Glutamatergic neuron (in vitro differentiated cells): ENCODE data around the gene L3MBTL4. TPM values are rescaled to one million over a fixed set of nuclear protein-coding genes. Genes with fewer than 3 reads are reported as not detected.

ENCODE experiments used
- DNase-seq: peaks from one replicate; pipeline ENCODE4 v3.0.0; 2022
- H3K27ac Mint-ChIP-seq: one replicate; pipeline ENCODE4 v1.8.0; 2020; ENCODE audit warnings: mild to moderate bottlenecking, mixed read lengths, inconsistent platforms; ENCODE audit not compliant: unreplicated experiment
- H3K27me3 Mint-ChIP-seq: one replicate; pipeline ENCODE4 v1.8.0; 2020; ENCODE audit warnings: mild to moderate bottlenecking, moderate library complexity, mixed read lengths, inconsistent platforms; ENCODE audit not compliant: unreplicated experiment
- H3K36me3 Mint-ChIP-seq: one replicate; pipeline ENCODE4 v1.8.0; 2020; ENCODE audit warnings: mild to moderate bottlenecking, mixed read lengths, inconsistent platforms; ENCODE audit not compliant: unreplicated experiment
- H3K4me1 Mint-ChIP-seq: one replicate; pipeline ENCODE4 v1.8.0; 2020; ENCODE audit warnings: mild to moderate bottlenecking, low read depth, mixed read lengths, inconsistent platforms; ENCODE audit not compliant: unreplicated experiment
- H3K4me3 Mint-ChIP-seq: one replicate; pipeline ENCODE4 v1.8.0; 2020; ENCODE audit warnings: mild to moderate bottlenecking, mixed read lengths, inconsistent platforms; ENCODE audit not compliant: unreplicated experiment
- H3K9me3 Mint-ChIP-seq: one replicate; pipeline ENCODE4 v1.8.0; 2020; ENCODE audit warnings: mild to moderate bottlenecking, moderate library complexity, mixed read lengths, inconsistent platforms; ENCODE audit not compliant: unreplicated experiment
- total RNA-seq: library from RNA; stranded (reverse); fragmentation: NEBNext Ultra II Directional; extraction: Animal tissue kit (Norgen Biotek cat#: 25700); gene quantifications from one replicate; pipeline ENCODE4 v1.2.1, GENCODE V29; 2021; ENCODE audit not compliant: unreplicated experiment
- TF ChIP-seq, protein P1 (sequence below): fragments of 200-600 bp; sonication (generic); IDR thresholded peaks from one replicate; pipeline ENCODE4 v1.5.0; 2021; ENCODE audit not compliant: partially characterized antibody, unreplicated experiment

L3MBTL4 gene
- total RNA-seq, 1 donor from 2014 or later: 0.32 TPM

- Mint-ChIP-seq H3K27me3 (no peaks in the 10 kb centered on the region), H3K9me3 (no peaks in the 10 kb centered on the region), H3K27ac (no peak overlapping the region), H3K4me1 (peaks cover 9% of the 10 kb centered on the region), H3K36me3 (no peaks in the 10 kb centered on the region), H3K4me3 (no peak overlapping the region)
- DNase-seq: no peak
- TF ChIP-seq, protein P1, sequence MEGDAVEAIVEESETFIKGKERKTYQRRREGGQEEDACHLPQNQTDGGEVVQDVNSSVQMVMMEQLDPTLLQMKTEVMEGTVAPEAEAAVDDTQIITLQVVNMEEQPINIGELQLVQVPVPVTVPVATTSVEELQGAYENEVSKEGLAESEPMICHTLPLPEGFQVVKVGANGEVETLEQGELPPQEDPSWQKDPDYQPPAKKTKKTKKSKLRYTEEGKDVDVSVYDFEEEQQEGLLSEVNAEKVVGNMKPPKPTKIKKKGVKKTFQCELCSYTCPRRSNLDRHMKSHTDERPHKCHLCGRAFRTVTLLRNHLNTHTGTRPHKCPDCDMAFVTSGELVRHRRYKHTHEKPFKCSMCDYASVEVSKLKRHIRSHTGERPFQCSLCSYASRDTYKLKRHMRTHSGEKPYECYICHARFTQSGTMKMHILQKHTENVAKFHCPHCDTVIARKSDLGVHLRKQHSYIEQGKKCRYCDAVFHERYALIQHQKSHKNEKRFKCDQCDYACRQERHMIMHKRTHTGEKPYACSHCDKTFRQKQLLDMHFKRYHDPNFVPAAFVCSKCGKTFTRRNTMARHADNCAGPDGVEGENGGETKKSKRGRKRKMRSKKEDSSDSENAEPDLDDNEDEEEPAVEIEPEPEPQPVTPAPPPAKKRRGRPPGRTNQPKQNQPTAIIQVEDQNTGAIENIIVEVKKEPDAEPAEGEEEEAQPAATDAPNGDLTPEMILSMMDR: no peak
Observed at GRCh38 chr18:6060149-6060548, 354.6 kb downstream of the L3MBTL4 start.

- no peak for DNase-seq
- H3K27ac Mint-ChIP-seq: no peak overlapping the region
- peaks cover 9% of the 10 kb centered on the region for H3K4me1 Mint-ChIP-seq
- TF ChIP-seq, protein P1: no peak
- H3K9me3 Mint-ChIP-seq: no peaks in the 10 kb centered on the region
- no peak overlapping the region for H3K4me3 Mint-ChIP-seq
- H3K36me3 Mint-ChIP-seq: no peaks in the 10 kb centered on the region
- H3K27me3 Mint-ChIP-seq: no peaks in the 10 kb centered on the region
Observed at GRCh38 chr18:6059551-6059950, 355.2 kb downstream of the L3MBTL4 start.

DNA sequence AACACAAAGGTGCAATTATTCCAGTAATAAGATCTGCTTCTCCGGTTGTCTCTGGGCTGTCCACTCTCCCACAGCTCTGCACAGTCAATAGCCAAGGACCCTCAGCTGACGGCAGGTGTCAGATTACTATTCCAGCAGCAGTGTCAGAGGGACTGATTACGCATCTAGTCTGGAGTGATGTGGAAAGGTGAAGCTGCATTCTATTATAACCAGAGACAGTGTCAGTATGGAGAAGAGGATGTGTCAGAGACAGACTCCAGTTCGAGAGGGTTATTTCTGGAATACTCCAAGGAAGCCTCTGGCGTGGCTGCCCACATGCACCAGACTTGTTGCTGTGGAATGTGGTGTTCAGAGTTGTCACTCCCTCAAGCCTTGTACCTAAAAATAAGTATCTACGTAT, 355.8 kb downstream of the L3MBTL4 start:
- Mint-ChIP-seq H3K4me3 (no peak overlapping the region), H3K9me3 (peaks cover 2% of the 10 kb centered on the region), H3K36me3 (no peaks in the 10 kb centered on the region), H3K27me3 (peaks cover 1% of the 10 kb centered on the region), H3K4me1 (peaks cover 9% of the 10 kb centered on the region), H3K27ac (no peak overlapping the region)
- DNase-seq: peak; percentile 40
- TF ChIP-seq, protein P1: no peak

DNA sequence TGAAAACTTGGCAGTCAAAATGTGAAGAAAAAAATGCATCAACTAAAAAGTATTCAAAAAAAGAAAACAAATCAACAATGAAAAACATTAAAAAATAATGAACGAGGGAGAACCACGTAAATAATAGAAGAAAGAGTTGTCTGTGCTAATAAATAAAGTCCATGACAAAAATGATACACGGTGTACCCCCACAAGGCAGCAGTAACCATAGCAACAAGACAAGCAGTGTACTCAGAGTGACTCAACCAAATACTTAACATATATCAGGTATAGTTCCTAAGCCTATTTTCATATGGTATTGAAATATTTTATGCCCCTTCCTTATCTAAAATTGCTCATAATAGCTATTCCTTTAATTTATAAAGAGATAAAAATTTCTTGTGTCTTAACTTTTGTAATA, 357.1 kb downstream of the L3MBTL4 start:
- Mint-ChIP-seq H3K27ac (no peak overlapping the region), H3K36me3 (no peaks in the 10 kb centered on the region), H3K4me1 (peaks cover 9% of the 10 kb centered on the region), H3K4me3 (no peak overlapping the region), H3K27me3 (peaks cover 1% of the 10 kb centered on the region), H3K9me3 (peaks cover 2% of the 10 kb centered on the region)
- TF ChIP-seq, protein P1: no peak
- DNase-seq: no peak

DNA sequence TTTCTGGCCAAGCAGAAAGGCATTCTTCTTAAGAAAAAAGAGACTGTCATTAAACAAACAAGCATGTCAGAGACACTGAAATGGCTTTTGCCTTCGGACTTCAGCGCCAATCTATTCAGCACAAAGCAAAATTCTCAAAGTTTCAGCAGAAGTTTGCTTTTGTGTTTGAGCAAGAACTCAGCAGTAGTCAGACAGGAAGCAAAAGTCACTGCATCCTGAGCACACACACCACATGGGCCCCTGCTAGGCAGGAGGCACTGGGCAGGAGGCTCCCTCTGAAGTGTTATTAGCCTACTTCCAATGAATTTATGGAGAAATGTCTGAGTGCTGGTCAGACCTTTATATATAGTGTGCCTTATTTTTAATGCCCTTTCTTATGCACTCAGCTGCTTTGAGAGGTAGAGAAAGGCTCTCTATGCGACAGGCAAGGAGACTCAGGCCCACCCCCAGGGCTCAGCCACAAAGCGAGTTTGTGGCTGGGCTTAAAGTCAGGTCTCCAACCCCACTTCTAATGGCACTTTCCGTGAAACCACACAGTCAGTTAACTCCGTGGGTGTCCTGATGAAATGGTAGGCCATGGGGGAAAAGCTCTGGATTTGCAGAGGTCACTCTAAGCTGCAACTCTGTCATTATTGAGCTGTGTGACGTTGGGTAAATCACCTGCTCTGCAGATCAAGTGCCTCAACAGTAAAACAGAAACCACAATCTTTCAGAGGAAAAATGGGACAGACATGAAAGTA, 358.4 kb downstream of the L3MBTL4 start:
- TF ChIP-seq, protein P1: no peak
- Mint-ChIP-seq H3K4me1 (peaks cover 9% of the 10 kb centered on the region), H3K36me3 (no peaks in the 10 kb centered on the region), H3K9me3 (peaks cover 2% of the 10 kb centered on the region), H3K27ac (no peak overlapping the region), H3K4me3 (no peak overlapping the region), H3K27me3 (peaks cover 1% of the 10 kb centered on the region)
- no peak for DNase-seq
